Measurements from ENCODE around the gene S100Z.

GRCh38 chr5:76942581-76942980 is 92.8 kb downstream of the S100Z start:
- TF ChIP-seq POLR2A (IDR thresholded peaks at IDR 0.05) (no peak), CTCF (IDR thresholded peaks at IDR 0.05) (no peak)
